Fibroblast of villous mesenchyme (primary cell): ENCODE measurements around the gene SYNM. TPM values are rescaled to one million over a fixed set of nuclear protein-coding genes. Genes with fewer than 3 reads are reported as not detected.

Source experiments
- DNase-seq: peaks from one replicate; pipeline ENCODE4 v3.0.0-alpha.2; 2010; ENCODE audit warnings: low read depth
- H3K4me3 ChIP-seq: 2 replicates; pipeline ENCODE4 v1.5.1; 2011; ENCODE audit warnings: low read depth, mild to moderate bottlenecking, low read length
- CTCF ChIP-seq: IDR thresholded peaks from 2 replicates; pipeline ENCODE4 v1.5.1; 2012; ENCODE audit warnings: low read depth, mild to moderate bottlenecking, low read length; ENCODE audit not compliant: insufficient read depth
- total RNA-seq: library from RNA; depleted of rRNA; stranded (reverse); fragments of >200 nt; gene quantifications from 2 replicates; pipeline ENCODE4 v1.2.3, GENCODE V29; 2012

SYNM gene
- total RNA-seq, 1 donor: 5.6 TPM

DNA sequence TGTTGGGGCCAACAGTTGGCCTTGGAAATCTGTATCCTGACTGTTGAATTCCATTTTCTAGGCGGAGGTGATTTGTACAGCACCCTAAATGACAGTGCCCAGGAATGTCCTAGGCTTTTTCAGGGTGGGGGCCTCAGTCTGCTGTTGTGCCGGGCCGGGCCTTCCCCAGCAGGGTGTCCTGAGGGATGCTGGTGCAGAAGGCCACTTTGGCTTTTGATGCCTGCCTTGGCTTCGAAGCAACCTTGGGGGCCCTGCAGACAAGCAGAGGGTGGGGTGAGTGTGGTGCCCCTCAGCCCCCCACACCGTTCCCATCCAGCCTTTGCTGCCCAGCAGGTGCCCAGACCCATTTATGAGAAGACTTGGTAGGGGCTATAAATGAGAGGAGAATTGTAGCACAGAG lies 33.0 kb downstream of the SYNM start:
- H3K4me3 ChIP-seq: no peak overlapping the region
- TF ChIP-seq CTCF: no peak
- no peak for DNase-seq

GRCh38 chr15:99138491-99138982 lies 33.7 kb downstream of the SYNM start:
- TF ChIP-seq CTCF: no peak

DNA sequence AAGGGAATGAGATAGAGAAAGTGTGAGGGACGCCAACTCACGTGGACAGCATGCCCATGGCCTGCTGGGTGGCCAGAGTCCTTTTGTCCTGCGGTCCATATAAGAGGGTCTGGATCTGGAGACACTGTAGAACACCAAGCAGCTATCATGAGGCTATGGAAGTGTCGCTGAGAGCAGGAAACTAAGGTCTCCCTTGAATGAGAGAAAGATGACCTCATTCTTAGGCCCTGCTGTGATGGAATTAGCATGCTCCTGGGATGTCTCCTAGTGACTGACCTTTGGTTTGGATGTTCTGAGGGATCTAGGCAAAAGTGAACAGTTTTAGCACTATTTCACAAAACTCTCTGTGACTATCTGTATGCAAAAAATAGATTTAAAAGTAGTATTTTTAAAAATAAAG lies 34.4 kb downstream of the SYNM start:
- H3K4me3 ChIP-seq: no peak overlapping the region
- no peak for TF ChIP-seq CTCF
- DNase-seq: no peak

More at GRCh38 chr15:99138491-99138982, 33.7 kb downstream of the SYNM start:
- DNase-seq: no peak
- no peak overlapping the region for H3K4me3 ChIP-seq

GRCh38 chr15:99140590-99140989 lies 35.7 kb downstream of the SYNM start:
- no peak overlapping the region for H3K4me3 ChIP-seq
- no peak for DNase-seq
- no peak for TF ChIP-seq CTCF

DNA sequence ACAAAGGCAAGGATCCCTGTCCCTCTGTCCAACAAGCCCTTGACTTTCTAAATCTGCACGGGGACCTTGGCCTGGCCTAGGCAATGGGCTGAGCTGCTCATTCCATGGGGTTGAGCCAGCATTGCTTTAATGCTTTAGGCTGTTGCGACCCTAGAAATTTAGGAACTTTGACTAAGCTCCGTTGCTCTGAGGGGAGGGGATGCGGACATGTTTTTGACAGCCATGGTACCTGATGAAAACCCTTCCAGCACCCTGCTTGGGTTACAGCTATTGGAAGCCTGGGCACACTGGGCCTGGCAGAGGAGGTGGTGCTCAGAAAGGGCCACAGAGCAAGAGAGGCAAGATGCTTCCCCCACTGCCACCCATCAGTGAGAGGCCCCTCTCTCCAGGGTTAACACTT lies 37.1 kb downstream of the SYNM start:
- DNase-seq: no peak
- TF ChIP-seq CTCF: no peak

GRCh38 chr15:99142562-99142961 lies 37.7 kb downstream of the SYNM start:
- no peak for DNase-seq
- TF ChIP-seq CTCF: no peak
- H3K4me3 ChIP-seq: no peak overlapping the region

More for the DNA sequence above, 37.1 kb downstream of the SYNM start:
- no peak overlapping the region for H3K4me3 ChIP-seq

DNA sequence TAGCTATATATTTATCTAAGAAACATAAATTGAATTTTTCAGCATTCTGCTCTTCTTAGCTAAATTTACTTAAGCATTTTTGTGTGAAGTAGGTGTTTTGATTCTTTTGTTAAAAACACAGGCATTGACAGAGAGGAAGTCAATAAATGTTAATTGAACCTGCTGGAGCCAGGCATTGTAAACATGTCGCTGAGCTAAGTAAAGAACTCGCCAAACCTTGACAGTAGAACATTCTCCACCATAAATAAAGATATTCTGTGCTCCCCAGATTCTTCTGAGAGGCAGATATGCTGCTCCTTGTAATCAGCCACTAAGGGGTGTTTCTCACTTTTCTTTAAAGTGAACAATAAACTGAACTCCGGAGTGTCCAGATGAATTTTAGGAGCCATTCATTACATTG lies 38.4 kb downstream of the SYNM start:
- no peak for DNase-seq
- no peak overlapping the region for H3K4me3 ChIP-seq
- no peak for TF ChIP-seq CTCF
